GM23248 (cell line): ENCODE measurements around the gene ZNF189. TPM values are rescaled to one million over a fixed set of nuclear protein-coding genes. Genes with fewer than 3 reads are reported as not detected.

Experiments used
- DNase-seq: peaks from one replicate; pipeline ENCODE4 v3.0.0-alpha.2; 2015
- H2AFZ ChIP-seq: fragments of 200-600 bp; sonication (generic); 2 replicates; pipeline ENCODE4 v1.6.1; 2016; ENCODE audit warnings: antibody characterized with exemption
- H3F3A ChIP-seq: fragments of 200-600 bp; sonication (generic); 2 replicates; pipeline ENCODE4 v1.6.1; 2016; ENCODE audit warnings: mild to moderate bottlenecking, antibody characterized with exemption, mixed run types; ENCODE audit not compliant: insufficient read depth
- H3K27ac ChIP-seq: fragments of 200-600 bp; sonication (generic); 2 replicates; pipeline ENCODE4 v1.5.1; 2016; ENCODE audit warnings: mild to moderate bottlenecking
- H3K27me3 ChIP-seq: fragments of 200-600 bp; sonication (generic); replicated peaks from 2 replicates; pipeline ENCODE4 v1.6.1; 2016; ENCODE audit warnings: mild to moderate bottlenecking; ENCODE audit not compliant: insufficient read depth
- H3K36me3 ChIP-seq: fragments of 200-600 bp; sonication (generic); 2 replicates; pipeline ENCODE4 v1.6.1; 2016; ENCODE audit warnings: low read depth, mild to moderate bottlenecking
- H3K4me1 ChIP-seq: fragments of 200-600 bp; sonication (generic); 2 replicates; pipeline ENCODE4 v1.6.1; 2016; ENCODE audit warnings: mild to moderate bottlenecking; ENCODE audit not compliant: insufficient read depth
- H3K4me2 ChIP-seq: fragments of 200-600 bp; sonication (generic); one replicate; pipeline ENCODE4 v1.6.1; 2016; ENCODE audit warnings: mild to moderate bottlenecking; ENCODE audit not compliant: unreplicated experiment
- H3K4me3 ChIP-seq: fragments of 200-600 bp; sonication (generic); 2 replicates; pipeline ENCODE4 v1.5.1; 2016; ENCODE audit warnings: mild to moderate bottlenecking
- H3K79me2 ChIP-seq: fragments of 200-600 bp; sonication (generic); 2 replicates; pipeline ENCODE4 v1.6.1; 2016; ENCODE audit warnings: mild to moderate bottlenecking; ENCODE audit not compliant: insufficient read depth
- H3K9ac ChIP-seq: fragments of 200-600 bp; sonication (generic); 2 replicates; pipeline ENCODE4 v1.6.1; 2016; ENCODE audit warnings: mild to moderate bottlenecking
- H3K9me2 ChIP-seq: fragments of 200-600 bp; sonication (generic); 2 replicates; pipeline ENCODE4 v1.6.1; 2016; ENCODE audit warnings: mixed run types, mild to moderate bottlenecking, moderate library complexity; ENCODE audit not compliant: insufficient read depth
- H3K9me3 ChIP-seq: fragments of 200-600 bp; sonication (generic); one replicate; pipeline ENCODE4 v1.6.1; 2017; ENCODE audit warnings: low read depth
- H4K20me1 ChIP-seq: fragments of 200-600 bp; sonication (generic); 2 replicates; pipeline ENCODE4 v1.6.0; 2016; ENCODE audit not compliant: insufficient read depth
- EZH2 ChIP-seq: fragments of 200-600 bp; sonication (generic); IDR thresholded peaks from 2 replicates; pipeline ENCODE4 v1.6.1; 2018; ENCODE audit warnings: antibody characterized with exemption, mild to moderate bottlenecking; ENCODE audit not compliant: insufficient read depth, poor library complexity, severe bottlenecking
- EZH2phosphoT487 ChIP-seq: fragments of 200-600 bp; sonication (generic); IDR thresholded peaks from 2 replicates; pipeline ENCODE4 v1.6.1; 2018; ENCODE audit warnings: antibody characterized with exemption, moderate library complexity, mild to moderate bottlenecking, low read depth; ENCODE audit not compliant: insufficient read depth
- WGBS, 2 experiments: methylation state at CpG; one replicate each; pipeline ENCODE4 v1.1.6; 2015 to 2017; ENCODE audit warnings: low lambda C conversion rate in 2 of 2, low coverage in 1 of 2; ENCODE audit errors: missing lambda C conversion rate in 2 of 2; 5-methylcytosine and 5-hydroxymethylcytosine counted together
- in situ Hi-C: fragments of 300-500 bp; cut with MboI; formaldehyde crosslinking; loops from 2 replicates; pipeline ENCODE4 v1.15.0; 2020
- polyA plus RNA-seq: library from polyadenylated mRNA; unstranded; fragments of >200 nt; fragmentation: Nextera tagmentation; extraction: Ambion mirVana; gene quantifications from 2 replicates; pipeline ENCODE4 v1.2.1, GENCODE V29; 2016
- total RNA-seq: library from RNA; depleted of rRNA; stranded (reverse); fragments of >200 nt; shearing (Covaris generic); gene quantifications from 2 replicates; pipeline ENCODE4 v1.2.3, GENCODE V29; 2014

Gene ZNF189
- total and polyA plus RNA-seq, 2 experiments from 2014 or later: 7.0 to 10.2 TPM

GRCh38 chr9:101449071-101449721 is 50.5 kb downstream of the ZNF189 start:
- Histone ChIP-seq H3K27me3 (0 out of 2 replicates have a peak, but pooled peaks cover 7% of the 10 kb centered on the region), H3K9me3 (no peaks in the 10 kb centered on the region), H3K36me3 (no peaks in the 10 kb centered on the region), H3K9me2 (no peaks in the 10 kb centered on the region), H3K9ac (peak overlapping the region; percentile 58; the same call in 1 of the 2 replicates), H3F3A (no peaks in the 10 kb centered on the region), H3K4me3 (peak overlapping the region; percentile 78), H2AFZ (peak overlapping the region; percentile 80), H3K4me1 (peaks cover 5% of the 10 kb centered on the region; the same call in 1 of the 2 replicates), H3K79me2 (no peaks in the 10 kb centered on the region), H3K27ac (no peak overlapping the region), H3K4me2 (peak overlapping the region; percentile 81), H4K20me1 (no peaks in the 10 kb centered on the region)
- in situ Hi-C loops: no loop called here
- TF ChIP-seq EZH2 (no peak), EZH2phosphoT487 (no peak)
- WGBS, 2 experiments: 2% methylated on average over 39 to 40 of the region's 40 CpGs
- peak; percentile 86 for DNase-seq

GRCh38 chr9:101450931-101451330 is 52.3 kb downstream of the ZNF189 start:
- no peak overlapping the region for H3K27ac ChIP-seq
- H2AFZ ChIP-seq: no peak overlapping the region
- H3K4me1 ChIP-seq: peaks cover 12% of the 10 kb centered on the region
- H3K9me3 ChIP-seq: no peaks in the 10 kb centered on the region
- H3K9ac ChIP-seq: no peak overlapping the region
- no peaks in the 10 kb centered on the region for H4K20me1 ChIP-seq
- WGBS, 2 experiments: 41 to 48% methylated on average over 4 of the region's 4 CpGs
- no peak for DNase-seq
- H3K36me3 ChIP-seq: no peaks in the 10 kb centered on the region
- 0 out of 2 replicates have a peak, but pooled peaks cover 3% of the 10 kb centered on the region for H3F3A ChIP-seq
- no peaks in the 10 kb centered on the region for H3K79me2 ChIP-seq
- no peak overlapping the region for H3K4me2 ChIP-seq
- H3K27me3 ChIP-seq: 0 out of 2 replicates have a peak, but pooled peaks cover 7% of the 10 kb centered on the region
- H3K4me3 ChIP-seq: no peak overlapping the region
- in situ Hi-C loops: no loop called here
- no peaks in the 10 kb centered on the region for H3K9me2 ChIP-seq
- TF ChIP-seq EZH2: no peak
- TF ChIP-seq EZH2phosphoT487: no peak

GRCh38 chr9:101451498-101451897 is 52.8 kb downstream of the ZNF189 start:
- 0 out of 2 replicates have a peak, but pooled peaks cover 7% of the 10 kb centered on the region for H3K27me3 ChIP-seq
- no peak overlapping the region for H2AFZ ChIP-seq
- no peaks in the 10 kb centered on the region for H4K20me1 ChIP-seq
- 71 to 80% methylated on average over 4 of the region's 4 CpGs for WGBS, 2 experiments
- H3K27ac ChIP-seq: no peak overlapping the region
- H3K79me2 ChIP-seq: no peaks in the 10 kb centered on the region
- no peaks in the 10 kb centered on the region for H3K9me3 ChIP-seq
- no peaks in the 10 kb centered on the region for H3K36me3 ChIP-seq
- no peak overlapping the region for H3K4me2 ChIP-seq
- H3K9ac ChIP-seq: no peak overlapping the region
- H3K4me1 ChIP-seq: peaks cover 12% of the 10 kb centered on the region
- TF ChIP-seq EZH2: no peak
- H3K4me3 ChIP-seq: no peak overlapping the region
- 0 out of 2 replicates have a peak, but pooled peaks cover 3% of the 10 kb centered on the region for H3F3A ChIP-seq
- H3K9me2 ChIP-seq: no peaks in the 10 kb centered on the region
- in situ Hi-C loops: no loop called here
- no peak for DNase-seq

- Histone ChIP-seq H3K9me2 (no peaks in the 10 kb centered on the region), H3K9me3 (no peaks in the 10 kb centered on the region), H3F3A (0 out of 2 replicates have a peak, but pooled peaks cover 3% of the 10 kb centered on the region), H3K27me3 (0 out of 2 replicates have a peak, but pooled peaks cover 7% of the 10 kb centered on the region), H3K79me2 (no peaks in the 10 kb centered on the region), H3K27ac (no peak overlapping the region), H3K36me3 (no peaks in the 10 kb centered on the region), H3K4me1 (peaks cover 12% of the 10 kb centered on the region), H3K4me2 (peak overlapping the region; percentile 9), H4K20me1 (no peaks in the 10 kb centered on the region), H3K4me3 (no peak overlapping the region), H2AFZ (no peak overlapping the region), H3K9ac (no peak overlapping the region)
- peak; percentile 24 for DNase-seq
- TF ChIP-seq EZH2 (no peak), EZH2phosphoT487 (no peak)
- in situ Hi-C loops: no loop called here
- 70 to 77% methylated on average over 4 of the region's 4 CpGs for WGBS, 2 experiments
Measured at GRCh38 chr9:101453776-101454570, 55.3 kb downstream of the ZNF189 start.
